GM19351 (cell line): ENCODE results near the gene GIPR.
"Not testable (repeated sequence)": the region's sequence is repeated elsewhere in the genome, so short reads cannot be mapped to it uniquely, and the experiment has no call there.

ENCODE experiments used
- ATAC-seq: cut with Tn5 transposase; IDR thresholded peaks from one replicate; pipeline ENCODE4 v1.9.1; 2021; ENCODE audit warnings: mild to moderate bottlenecking, moderate library complexity; ENCODE audit not compliant: unreplicated experiment

The GIPR gene

GRCh38 chr19:45667620-45668341 is at the start of gene GIPR:
TSS of gene GIPR (plus strand) at chr19:45668221. CDS start at chr19:45669521, 1,300 bp downstream.
- ATAC-seq, result no peak

DNA sequence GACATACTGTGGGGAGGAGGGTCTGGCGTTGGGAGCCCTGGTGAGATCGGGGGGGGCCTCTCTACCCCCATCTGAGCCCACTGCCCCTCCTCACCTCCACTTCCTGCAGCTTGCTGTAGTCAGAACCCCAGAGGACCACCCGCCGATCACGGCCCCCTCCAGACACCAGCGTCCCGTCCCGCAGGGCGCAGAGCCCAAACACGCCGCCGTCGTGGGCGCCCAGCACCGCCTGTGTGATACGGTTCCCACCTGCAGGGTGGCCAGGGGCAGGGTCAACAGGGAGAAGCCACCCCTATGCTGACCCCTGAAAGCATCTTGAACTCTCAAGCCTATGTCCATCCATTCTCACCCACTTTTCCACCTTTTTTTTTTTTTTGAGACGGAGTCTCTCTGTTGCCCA is 46.6 kb upstream of the GIPR start:
- ATAC-seq, result no peak

DNA sequence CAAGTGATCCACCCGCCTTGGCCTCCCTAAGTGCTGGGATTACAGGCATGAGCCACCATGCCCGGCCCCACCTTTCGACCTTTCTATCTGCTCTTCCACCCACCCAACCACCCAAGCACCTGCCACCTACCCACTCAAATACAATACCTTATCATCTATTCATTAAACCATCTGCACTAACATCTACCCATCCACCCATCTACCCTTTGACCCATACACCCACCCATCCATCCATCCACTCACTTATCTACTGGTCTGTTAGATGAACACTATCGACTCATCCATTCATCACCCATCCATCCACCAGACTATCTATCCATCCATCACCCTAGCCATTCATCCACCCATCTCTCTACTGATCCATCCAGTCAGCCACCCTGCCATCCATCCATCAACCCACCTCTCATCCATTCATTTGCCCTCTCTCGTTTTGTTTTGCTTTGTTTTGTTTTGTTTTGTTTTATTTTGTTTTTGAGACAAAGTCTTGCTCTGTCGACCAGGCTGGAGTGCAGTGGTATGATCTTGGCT is 46.0 kb upstream of the GIPR start:
- no peak for ATAC-seq

- ATAC-seq, result no peak
Measured at GRCh38 chr19:45623984-45624383, 44.0 kb upstream of the GIPR start.

GRCh38 chr19:45628219-45628618 is 39.8 kb upstream of the GIPR start:
- not testable (repeated sequence) for ATAC-seq

DNA sequence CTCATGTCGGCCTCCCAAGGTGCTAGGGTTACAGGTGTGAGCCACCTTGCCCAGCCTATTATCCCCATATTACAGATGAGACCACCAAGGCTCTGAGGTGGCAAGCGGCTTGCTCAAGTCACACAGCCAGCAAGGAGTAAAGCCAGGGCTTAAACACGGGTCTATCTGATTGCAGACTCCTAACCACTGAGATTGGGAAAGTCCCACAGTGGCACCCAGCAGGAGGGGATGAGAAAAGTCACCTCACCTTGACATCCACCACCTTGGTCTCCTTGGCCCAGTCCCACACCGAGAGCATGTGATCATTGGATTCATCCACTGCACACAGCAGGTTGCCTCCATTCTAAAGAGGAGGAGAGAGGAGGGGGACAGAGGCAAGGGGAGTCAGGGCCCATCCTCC is 38.3 kb upstream of the GIPR start:
- no peak for ATAC-seq

GRCh38 chr19:45630463-45630862 is 37.6 kb upstream of the GIPR start:
- no peak for ATAC-seq

DNA sequence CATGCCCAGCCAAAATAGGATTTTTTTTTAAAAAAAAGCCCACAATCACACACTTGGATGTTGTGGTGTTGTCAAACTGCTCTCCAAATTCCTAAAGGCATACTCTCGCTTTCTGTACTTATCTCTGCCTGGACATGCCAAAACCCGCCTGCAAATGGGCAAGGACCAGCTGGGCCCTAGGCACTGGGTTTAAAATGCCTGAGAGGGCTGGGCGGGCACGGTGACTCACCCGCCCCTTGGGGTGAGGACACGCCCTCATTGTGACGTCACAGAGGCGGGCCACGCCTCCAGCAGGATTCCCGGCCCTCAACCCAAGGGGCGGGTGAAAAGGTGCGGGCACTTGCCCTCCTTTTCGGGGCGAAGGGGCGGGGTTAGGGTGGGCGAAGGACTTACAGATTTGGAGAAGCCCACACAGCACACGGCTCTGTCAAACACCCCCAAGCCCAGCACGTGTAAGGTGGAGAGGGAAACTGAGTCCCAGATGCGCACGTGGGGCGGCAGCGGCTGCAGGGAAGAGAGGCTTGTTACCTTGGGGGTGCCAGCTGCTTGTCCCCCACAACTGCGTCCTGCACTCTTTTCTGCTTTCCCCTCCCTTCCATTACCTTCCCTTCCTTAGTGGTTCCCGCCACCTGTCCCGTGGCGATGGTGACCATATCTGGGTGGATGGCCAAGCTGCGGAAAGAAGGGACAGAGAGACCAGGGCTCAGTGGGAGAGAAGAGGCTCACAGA is 35.4 kb upstream of the GIPR start:
- no peak for ATAC-seq

DNA sequence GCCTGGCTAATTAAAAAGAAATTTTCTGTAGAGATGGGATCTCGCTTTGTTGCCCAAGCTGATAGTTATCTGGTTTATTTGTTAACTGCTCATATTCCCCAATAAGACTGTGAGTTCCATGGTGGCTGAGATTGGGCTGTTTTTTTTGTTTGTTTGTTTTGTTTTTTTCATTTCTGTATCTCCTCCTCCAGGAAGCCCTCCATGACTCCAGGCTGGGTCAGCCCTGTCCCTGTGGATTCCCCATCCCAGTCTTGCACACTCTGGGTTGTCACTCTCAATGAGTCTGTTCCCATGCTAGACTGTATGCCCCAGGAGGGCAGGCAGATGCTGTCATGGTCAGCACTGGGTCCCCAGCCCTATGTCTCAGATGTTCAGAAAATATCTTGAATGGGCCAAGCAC is 31.7 kb upstream of the GIPR start:
- no peak for ATAC-seq

DNA sequence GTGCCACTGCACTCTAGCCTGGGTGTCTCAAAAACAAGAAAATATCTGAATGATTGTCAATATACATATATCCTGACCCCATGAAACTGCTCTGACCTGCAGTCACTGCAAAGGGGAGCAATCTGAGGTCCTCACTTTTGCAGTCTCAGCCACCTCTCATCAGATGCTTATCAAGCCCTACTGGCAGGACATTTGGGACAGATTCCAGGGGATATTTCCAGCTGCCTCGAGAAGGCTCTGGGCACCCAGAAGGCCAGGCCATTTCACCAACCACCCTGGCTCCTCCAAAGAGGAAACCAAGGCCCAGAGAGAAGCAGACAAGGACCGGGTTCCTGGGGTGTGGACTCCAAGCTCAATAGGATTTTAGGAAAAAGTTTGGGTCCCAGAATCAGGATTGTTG is 31.1 kb upstream of the GIPR start:
- no peak for ATAC-seq

GRCh38 chr19:45637890-45638667 is 29.9 kb upstream of the GIPR start:
- ATAC-seq, result no peak

GRCh38 chr19:45638930-45639729 is 28.9 kb upstream of the GIPR start, which contains the start of gene EML2:
TSS of gene EML2 (minus strand) at chr19:45639397. CDS start at chr19:45639376, 21 bp downstream.
- ATAC-seq, result no peak

DNA sequence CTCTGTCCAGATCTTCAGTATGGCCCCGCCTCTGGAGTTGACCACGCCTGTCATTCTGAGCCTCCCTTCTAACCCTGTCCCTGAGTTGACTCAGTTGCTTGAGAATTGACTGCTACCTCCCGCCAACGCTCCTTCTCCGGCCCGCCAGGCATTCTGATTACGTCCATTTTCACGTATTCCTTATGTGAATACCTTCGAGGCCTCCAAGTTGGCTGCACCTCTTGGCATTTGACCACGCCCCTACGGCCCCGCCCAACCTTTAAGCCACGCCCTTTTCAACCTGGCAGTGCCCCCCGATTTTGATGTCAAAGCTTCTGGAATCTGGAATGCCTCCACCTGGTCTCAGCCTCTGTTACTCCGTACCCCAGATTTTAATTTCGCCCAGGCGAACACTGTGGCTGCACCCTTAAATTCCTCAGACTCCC is 27.2 kb upstream of the GIPR start:
- ATAC-seq, result no peak

DNA sequence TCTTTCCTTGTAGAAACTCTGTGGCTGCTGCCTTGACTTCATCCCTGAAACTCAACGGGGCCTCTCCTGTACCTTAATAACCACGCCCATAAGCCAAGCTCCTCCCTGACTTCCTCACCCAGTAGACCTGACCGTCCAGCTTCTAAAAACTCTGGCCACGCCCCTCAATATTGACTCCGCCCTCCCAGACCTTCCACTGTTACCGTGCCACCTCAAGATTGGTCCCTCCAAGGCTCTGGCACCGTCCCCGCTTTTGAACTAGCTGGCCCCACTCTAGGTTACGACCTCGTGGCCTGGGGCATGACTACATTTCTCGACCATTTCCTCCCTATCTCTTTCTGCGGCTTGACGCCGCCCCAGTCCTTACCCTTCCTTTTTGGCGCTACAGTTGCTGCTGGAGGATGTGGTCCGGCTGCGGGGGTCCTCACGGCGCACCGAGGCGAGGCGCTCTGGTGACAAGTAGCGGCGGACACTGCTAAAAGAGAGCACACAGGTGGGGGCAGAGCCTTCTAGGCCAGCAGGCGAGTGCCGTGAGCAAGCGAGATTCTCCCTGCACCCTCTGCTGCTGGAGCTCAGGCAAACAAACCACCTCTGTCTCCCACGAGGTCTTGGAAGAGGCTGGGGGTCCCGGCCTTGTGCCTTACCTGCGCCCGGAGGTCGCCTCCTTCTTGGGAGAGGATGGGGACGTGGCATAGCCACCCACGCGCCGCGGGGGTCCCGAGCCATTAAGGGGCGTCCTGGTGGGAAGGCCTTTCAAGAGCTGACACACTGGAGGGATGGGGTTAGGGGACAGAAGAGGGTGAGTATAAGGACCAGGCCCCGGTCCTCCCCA is 26.5 kb upstream of the GIPR start:
- peak; percentile 36 for ATAC-seq

- no peak for ATAC-seq
Measured at GRCh38 chr19:45643024-45643926, 24.7 kb upstream of the GIPR start.

DNA sequence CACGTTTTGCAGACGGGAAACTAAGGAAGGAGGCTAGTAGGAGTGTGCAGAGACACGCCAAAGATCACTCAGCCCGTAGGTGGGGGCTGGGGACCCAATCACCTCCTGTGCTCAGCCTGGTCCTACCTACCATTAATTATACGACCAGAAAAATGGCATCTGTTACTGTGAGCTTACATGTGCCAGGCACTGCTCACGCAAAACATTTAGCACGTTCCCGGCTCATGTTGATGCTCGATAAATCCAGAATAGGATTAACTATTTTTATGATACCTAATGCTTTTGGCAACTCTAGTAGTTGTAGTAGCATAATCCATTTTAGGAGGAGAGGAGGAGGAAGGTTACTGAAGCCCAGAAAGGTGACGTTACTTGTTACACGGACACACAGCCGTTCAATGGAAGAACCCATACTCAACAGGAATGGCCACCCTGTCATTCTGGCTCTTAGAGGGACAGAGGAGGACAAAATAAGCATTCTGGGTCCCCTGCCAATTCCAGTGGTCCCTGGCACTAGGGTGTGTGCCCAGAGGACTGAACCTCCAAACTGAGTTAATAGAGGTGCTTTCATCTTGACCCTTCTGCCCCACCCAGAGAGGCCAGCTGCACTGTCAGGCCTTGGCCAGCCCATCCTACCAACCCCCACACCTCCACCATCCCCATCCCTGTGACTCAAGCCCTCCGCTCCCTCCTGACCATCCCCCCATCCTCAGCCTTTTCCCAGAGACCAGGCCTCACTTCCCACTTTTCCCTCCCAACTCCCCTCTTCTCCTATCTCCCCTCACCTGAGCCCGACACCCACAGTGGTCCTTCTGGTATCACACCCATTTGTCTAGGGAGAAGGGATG is 23.9 kb upstream of the GIPR start:
- no peak for ATAC-seq

DNA sequence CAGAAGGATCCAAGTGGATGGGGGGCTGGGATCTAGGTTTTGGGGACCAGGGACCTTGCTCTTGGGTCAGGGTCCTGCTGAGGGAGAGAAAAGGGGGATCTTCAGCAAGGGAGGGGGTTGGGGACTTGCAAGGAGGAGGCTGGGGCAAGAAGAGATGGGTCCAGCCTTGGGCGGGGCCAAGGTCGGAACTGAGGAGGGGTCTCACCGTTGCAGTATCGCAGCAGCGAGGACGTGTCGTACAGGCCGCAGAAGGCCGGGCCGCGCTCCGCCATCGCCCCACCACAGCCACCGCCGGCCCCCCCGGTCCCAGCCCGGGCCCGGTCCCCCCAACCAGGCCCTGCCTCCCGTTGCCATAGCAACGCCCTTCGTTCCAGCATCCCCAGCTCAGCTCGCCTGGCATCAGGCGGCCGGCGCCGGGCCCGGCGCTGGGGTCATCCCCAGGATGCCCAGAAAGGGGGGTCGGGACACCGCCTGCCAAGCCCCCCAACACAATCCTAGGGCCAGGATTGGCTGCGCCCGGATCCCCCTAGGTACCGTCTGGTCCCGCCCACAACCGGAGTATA is 22.9 kb upstream of the GIPR start:
- no peak for ATAC-seq
